GM12801 (cell line): ENCODE measurements around the gene TM4SF18.

Experiments
- TF ChIP-seq, protein P1 (sequence below): IDR thresholded peaks from one replicate; pipeline ENCODE4 v1.5.1; 2011; ENCODE audit warnings: control low read depth; ENCODE audit not compliant: insufficient read length; ENCODE audit errors: extremely low read depth

Gene TM4SF18

DNA sequence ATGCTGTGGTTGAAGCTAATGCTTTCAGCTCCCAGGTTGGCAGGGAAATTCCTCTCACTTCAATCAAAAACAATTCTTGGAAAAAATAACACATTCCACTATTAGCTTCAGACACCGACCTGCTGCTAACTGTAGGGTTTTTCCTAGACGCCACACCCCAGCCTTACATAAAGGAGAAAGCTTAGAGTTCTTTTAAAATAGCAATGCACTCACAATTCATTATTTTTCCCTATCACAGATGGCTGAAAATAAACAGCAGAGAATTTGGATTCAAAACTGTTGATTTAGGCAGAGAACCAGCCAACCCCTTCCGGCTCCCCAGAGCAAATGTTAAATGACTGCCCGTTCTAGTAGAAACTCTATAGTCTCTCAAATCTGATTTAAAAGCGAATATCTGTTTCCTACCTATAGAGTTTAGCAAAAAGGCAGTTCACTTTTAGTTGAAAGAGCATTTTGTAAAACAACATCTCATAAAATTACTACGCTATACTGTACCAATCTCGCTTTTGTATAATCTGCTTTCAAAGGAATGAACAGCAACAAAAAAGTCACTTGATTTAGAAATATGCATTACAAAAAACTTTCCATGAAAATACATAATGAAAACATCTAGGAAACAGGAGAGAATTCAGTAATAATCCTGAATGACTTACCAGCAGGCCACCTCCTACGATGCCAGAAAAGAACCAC lies 43.4 kb upstream of the TM4SF18 start:
- TF ChIP-seq, protein P1, sequence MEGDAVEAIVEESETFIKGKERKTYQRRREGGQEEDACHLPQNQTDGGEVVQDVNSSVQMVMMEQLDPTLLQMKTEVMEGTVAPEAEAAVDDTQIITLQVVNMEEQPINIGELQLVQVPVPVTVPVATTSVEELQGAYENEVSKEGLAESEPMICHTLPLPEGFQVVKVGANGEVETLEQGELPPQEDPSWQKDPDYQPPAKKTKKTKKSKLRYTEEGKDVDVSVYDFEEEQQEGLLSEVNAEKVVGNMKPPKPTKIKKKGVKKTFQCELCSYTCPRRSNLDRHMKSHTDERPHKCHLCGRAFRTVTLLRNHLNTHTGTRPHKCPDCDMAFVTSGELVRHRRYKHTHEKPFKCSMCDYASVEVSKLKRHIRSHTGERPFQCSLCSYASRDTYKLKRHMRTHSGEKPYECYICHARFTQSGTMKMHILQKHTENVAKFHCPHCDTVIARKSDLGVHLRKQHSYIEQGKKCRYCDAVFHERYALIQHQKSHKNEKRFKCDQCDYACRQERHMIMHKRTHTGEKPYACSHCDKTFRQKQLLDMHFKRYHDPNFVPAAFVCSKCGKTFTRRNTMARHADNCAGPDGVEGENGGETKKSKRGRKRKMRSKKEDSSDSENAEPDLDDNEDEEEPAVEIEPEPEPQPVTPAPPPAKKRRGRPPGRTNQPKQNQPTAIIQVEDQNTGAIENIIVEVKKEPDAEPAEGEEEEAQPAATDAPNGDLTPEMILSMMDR, result no peak

- TF ChIP-seq, protein P1, result no peak
These were observed 42.2 kb upstream of the TM4SF18 start for GRCh38 chr3:149375501-149376196.

GRCh38 chr3:149374793-149375500 lies 41.5 kb upstream of the TM4SF18 start:
- TF ChIP-seq, protein P1, result no peak

DNA sequence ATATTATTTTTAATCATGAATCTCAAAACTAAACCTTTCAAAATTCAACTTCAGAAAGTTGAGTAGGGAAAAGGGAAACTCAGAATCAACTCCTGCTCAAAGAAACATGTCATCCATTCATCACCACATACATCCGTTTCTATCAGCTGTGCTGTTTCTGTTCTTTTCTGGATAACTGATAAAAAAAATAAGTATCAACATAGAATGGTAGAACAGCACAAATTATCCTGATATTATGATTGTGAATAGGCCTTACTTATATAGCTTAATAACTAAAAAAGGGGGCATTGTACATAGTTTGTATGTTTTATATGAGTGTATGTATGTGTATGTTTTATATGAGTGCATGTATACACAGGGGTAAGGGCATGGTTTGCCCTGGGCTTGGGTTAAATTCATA lies 41.0 kb upstream of the TM4SF18 start:
- TF ChIP-seq, protein P1, result no peak

DNA sequence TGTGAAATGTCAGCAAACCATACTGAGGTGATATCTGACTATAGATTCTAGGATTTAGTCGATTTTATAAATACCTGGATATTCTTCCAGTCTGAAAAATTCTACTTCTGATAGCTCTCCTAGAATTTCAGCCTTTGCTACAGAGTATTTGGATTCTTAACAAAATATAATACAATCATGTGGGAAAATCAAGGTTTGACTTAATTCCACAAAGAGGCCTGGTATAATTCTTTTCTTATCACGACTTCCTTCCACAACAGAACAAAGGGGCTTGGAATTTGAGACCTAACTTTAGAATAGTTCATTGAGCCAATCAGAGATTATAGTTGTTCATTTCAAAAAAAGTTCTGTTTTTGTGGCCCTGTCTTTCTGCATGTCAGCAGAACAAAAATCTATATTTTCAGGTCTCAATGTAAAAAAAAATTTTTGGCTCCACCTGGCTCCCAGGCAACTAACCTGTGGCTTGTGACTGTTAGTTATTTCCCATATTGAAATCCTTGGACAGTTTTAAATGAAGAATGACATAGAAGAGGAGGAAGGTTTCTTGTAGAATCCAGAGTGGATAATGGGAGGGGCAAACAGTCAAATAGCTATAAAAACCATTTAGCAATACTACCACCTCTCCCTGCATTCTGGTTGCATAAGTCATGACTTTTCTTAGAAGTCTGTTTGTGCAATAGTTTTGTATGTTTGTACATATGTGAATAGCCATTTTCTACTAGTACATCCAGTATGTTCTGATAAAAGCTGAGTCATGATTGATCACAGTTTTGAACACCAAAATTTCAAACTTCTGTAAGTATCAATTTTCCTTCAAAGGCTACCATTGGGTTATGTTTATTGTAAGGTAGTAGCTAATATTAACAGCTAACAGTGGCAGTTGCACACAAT lies 40.0 kb upstream of the TM4SF18 start:
- TF ChIP-seq, protein P1, result no peak

DNA sequence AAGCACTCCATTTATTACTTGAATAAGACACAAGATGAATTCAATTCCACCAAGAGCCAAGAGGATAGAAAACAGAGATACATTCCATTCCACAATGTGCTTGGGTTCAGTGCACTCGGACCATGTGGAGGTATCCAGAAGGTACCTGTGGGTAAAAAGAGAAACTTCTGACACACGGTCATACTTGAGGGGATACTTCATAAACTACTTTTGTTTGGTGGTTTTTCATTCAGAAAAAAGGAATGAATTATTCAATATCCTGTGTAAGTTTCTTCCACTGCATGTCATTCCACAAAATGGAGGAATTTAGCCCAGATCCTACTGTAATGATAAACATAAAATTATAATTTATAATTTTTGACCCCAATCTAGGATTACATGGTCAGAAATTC lies 38.3 kb upstream of the TM4SF18 start:
- TF ChIP-seq, protein P1, result no peak
